ENCODE measurements around the gene FTCDNL1.

The FTCDNL1 gene

GRCh38 chr2:199814101-199814816, 36.7 kb downstream of the FTCDNL1 start:
- no peaks in the 10 kb centered on the region for H3K4me1 ChIP-seq (ENCODE audit: control insufficient read depth, insufficient read depth, low read length, poor library complexity, severe bottlenecking)
- H3K4me3 ChIP-seq (ENCODE audit: extremely low read depth, insufficient read depth, low read length, poor library complexity, severe bottlenecking): no peak overlapping the region
- no peaks in the 10 kb centered on the region for H3K36me3 ChIP-seq (ENCODE audit: control insufficient read depth, insufficient read depth, low read length)
- no peaks in the 10 kb centered on the region for H3K9me3 ChIP-seq (ENCODE audit: control insufficient read depth, low read length)
- 78 to 83% methylated on average over 2 to 3 of the region's 6 CpGs for WGBS, 2 experiments (ENCODE audit: insufficient coverage in 2 of 2)
- H3K27ac ChIP-seq (ENCODE audit: low read depth, low read length, severe bottlenecking): no peak overlapping the region

DNA sequence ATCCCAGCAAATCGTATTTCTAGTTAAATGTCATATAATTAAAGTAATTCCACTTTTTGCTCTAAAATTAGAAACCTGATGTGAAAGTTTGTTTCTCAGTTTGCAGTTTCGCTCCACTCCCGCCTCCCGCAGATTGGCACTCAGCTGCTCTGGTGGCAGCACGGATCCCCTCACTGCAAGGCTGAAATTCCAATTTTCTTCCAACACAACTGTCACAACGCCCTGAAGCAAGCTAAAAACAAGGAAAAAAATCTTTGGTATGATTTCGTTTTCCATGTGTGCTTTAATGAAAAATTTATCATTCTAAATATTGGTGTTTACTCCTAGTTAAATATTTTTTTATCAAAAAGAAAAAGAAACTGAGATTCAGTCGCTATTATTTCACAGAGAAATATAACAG, 38.5 kb downstream of the FTCDNL1 start:
- no peak overlapping the region for H3K4me3 ChIP-seq (ENCODE audit: extremely low read depth, insufficient read depth, low read length, poor library complexity, severe bottlenecking)
- H3K4me1 ChIP-seq (ENCODE audit: control insufficient read depth, insufficient read depth, low read length, poor library complexity, severe bottlenecking): no peaks in the 10 kb centered on the region
- H3K27ac ChIP-seq (ENCODE audit: low read depth, low read length, severe bottlenecking): no peak overlapping the region
- peaks cover 4% of the 10 kb centered on the region for H3K9me3 ChIP-seq (ENCODE audit: control insufficient read depth, low read length)
- WGBS, 2 experiments (ENCODE audit: insufficient coverage in 2 of 2): 74% methylated on average over 4 of the region's 8 CpGs; no CpG with 5 or more reads in 1 of the 2 experiments
- H3K36me3 ChIP-seq (ENCODE audit: control insufficient read depth, insufficient read depth, low read length): no peaks in the 10 kb centered on the region

DNA sequence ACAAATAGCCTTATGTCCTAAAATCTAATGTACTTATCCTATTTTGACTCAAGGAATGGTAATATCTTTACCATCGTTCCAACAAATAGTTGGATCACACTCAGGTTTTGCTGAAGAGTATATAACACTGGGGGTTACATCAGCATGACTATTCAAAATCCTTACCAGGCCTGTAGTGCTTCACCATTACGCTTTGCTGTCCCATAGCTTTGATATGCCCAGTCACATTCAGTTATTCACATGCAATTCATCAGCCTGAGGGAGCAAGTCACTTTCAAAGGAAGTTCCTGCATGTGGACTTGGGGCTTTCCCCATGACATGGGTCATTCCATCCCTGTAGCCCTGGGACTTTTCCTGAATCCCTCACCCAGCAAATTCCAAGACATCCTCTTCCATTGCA, 39.6 kb downstream of the FTCDNL1 start:
- Histone ChIP-seq H3K4me1 (ENCODE audit: control insufficient read depth, insufficient read depth, low read length, poor library complexity, severe bottlenecking) (peaks cover under 1% of the 10 kb centered on the region), H3K4me3 (ENCODE audit: extremely low read depth, insufficient read depth, low read length, poor library complexity, severe bottlenecking) (no peak overlapping the region), H3K27ac (ENCODE audit: low read depth, low read length, severe bottlenecking) (no peak overlapping the region), H3K36me3 (ENCODE audit: control insufficient read depth, insufficient read depth, low read length) (no peaks in the 10 kb centered on the region), H3K9me3 (ENCODE audit: control insufficient read depth, low read length) (peaks cover 4% of the 10 kb centered on the region)
- WGBS, 2 experiments (ENCODE audit: insufficient coverage in 2 of 2): 58 to 73% methylated on average over 2 of the region's 2 CpGs

- no peak overlapping the region for H3K27ac ChIP-seq (ENCODE audit: low read depth, low read length, severe bottlenecking)
- 77 to 97% methylated on average over 3 to 6 of the region's 7 CpGs for WGBS, 2 experiments (ENCODE audit: insufficient coverage in 2 of 2)
- H3K4me1 ChIP-seq (ENCODE audit: control insufficient read depth, insufficient read depth, low read length, poor library complexity, severe bottlenecking): peaks cover 2% of the 10 kb centered on the region
- H3K4me3 ChIP-seq (ENCODE audit: extremely low read depth, insufficient read depth, low read length, poor library complexity, severe bottlenecking): no peak overlapping the region
- H3K36me3 ChIP-seq (ENCODE audit: control insufficient read depth, insufficient read depth, low read length): no peaks in the 10 kb centered on the region
- peaks cover 4% of the 10 kb centered on the region for H3K9me3 ChIP-seq (ENCODE audit: control insufficient read depth, low read length)
Observed at GRCh38 chr2:199810422-199811171, 40.4 kb downstream of the FTCDNL1 start.

DNA sequence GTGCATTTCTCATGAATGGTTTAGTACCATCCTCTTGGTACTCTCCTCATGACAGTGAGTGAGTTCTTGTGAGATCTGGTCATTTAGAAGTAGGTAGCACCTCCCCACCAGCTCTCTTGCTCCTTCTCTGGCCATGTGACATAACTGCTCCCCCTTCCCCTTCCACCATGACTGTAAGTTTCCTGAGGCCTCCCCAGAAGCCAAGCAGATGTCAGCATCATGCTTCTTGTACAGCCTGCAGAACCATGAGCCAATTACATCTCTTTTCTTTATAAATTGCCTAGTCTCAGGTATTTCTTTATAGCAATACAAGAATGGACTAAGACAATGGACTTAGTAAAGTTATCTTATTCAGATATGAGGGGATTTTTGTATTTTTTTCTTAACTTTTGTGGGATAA, 43.0 kb downstream of the FTCDNL1 start:
- Histone ChIP-seq H3K27ac (ENCODE audit: low read depth, low read length, severe bottlenecking) (no peak overlapping the region), H3K36me3 (ENCODE audit: control insufficient read depth, insufficient read depth, low read length) (no peaks in the 10 kb centered on the region), H3K4me3 (ENCODE audit: extremely low read depth, insufficient read depth, low read length, poor library complexity, severe bottlenecking) (no peak overlapping the region), H3K9me3 (ENCODE audit: control insufficient read depth, low read length) (peaks cover 4% of the 10 kb centered on the region), H3K4me1 (ENCODE audit: control insufficient read depth, insufficient read depth, low read length, poor library complexity, severe bottlenecking) (peaks cover 6% of the 10 kb centered on the region)

- Histone ChIP-seq H3K4me1 (ENCODE audit: control insufficient read depth, insufficient read depth, low read length, poor library complexity, severe bottlenecking) (peaks cover 6% of the 10 kb centered on the region), H3K27ac (ENCODE audit: low read depth, low read length, severe bottlenecking) (no peak overlapping the region), H3K36me3 (ENCODE audit: control insufficient read depth, insufficient read depth, low read length) (no peaks in the 10 kb centered on the region), H3K9me3 (ENCODE audit: control insufficient read depth, low read length) (peaks cover 4% of the 10 kb centered on the region), H3K4me3 (ENCODE audit: extremely low read depth, insufficient read depth, low read length, poor library complexity, severe bottlenecking) (no peak overlapping the region)
- 82 to 90% methylated on average over 2 to 5 of the region's 7 CpGs for WGBS, 2 experiments (ENCODE audit: insufficient coverage in 2 of 2)
Observed at GRCh38 chr2:199806179-199806578, 44.8 kb downstream of the FTCDNL1 start.

DNA sequence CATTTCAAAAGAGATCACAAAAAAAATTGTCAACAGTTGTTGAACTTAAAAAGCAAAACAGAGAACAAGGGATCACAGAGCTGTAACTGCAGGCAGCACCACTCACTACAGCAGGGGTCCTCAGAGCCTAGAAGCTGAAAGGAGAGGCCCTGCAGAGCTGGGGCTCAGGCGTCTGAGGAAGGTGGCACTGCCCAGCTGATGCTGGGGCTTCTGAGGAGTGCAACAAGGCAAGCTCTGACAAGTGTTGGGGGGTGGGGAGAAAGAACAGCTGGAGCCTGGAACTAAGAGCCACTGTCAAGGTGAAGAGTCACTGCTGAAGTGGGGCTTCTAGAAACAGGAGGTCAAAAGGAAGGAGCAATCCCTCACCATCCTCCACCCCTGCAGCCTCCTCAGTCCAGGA, 46.2 kb downstream of the FTCDNL1 start:
- Histone ChIP-seq H3K4me1 (ENCODE audit: control insufficient read depth, insufficient read depth, low read length, poor library complexity, severe bottlenecking) (peaks cover 6% of the 10 kb centered on the region), H3K27ac (ENCODE audit: low read depth, low read length, severe bottlenecking) (no peak overlapping the region), H3K9me3 (ENCODE audit: control insufficient read depth, low read length) (peaks cover 4% of the 10 kb centered on the region), H3K36me3 (ENCODE audit: control insufficient read depth, insufficient read depth, low read length) (no peaks in the 10 kb centered on the region), H3K4me3 (ENCODE audit: extremely low read depth, insufficient read depth, low read length, poor library complexity, severe bottlenecking) (no peak overlapping the region)
- WGBS, 2 experiments (ENCODE audit: insufficient coverage in 2 of 2): 20 to 25% methylated on average over 1 of the region's 1 CpG

DNA sequence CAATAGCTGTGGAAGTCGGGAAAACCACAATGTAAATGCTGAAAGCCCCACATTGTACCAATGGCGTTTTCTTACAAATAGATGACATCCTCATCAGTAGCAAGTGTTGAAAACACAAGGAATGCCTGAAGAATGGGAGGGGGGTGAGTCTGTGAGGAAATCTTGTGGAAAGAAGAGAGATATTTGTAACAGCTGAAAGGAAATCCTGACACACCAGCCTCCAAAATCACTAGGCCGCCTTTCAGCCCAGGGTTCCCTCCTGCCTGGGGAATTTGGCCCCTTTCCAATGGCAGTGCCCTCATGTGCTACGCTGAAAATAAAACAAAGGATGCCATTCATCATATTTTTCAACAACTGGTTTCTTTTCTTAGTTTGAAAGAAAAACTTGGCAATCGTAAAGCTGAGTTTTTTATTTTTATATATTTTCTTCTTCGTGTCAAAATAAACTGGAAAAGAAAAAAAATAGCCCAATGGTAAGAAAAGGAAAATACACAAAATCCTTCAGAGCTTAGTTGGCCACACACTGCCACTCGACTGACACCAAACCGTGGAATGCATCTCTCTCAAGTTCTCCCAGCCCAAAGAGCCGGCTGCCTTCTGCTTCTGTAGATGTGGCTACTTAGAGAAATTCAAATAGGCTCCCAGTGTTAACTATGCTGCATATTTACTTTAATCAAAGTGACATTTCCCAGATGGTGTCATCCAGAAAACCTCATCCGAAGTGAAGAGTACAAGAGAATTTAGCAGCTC, 52.0 kb downstream of the FTCDNL1 start:
- Histone ChIP-seq H3K4me3 (ENCODE audit: extremely low read depth, insufficient read depth, low read length, poor library complexity, severe bottlenecking) (no peak overlapping the region), H3K27ac (ENCODE audit: low read depth, low read length, severe bottlenecking) (no peak overlapping the region), H3K9me3 (ENCODE audit: control insufficient read depth, low read length) (no peaks in the 10 kb centered on the region), H3K4me1 (ENCODE audit: control insufficient read depth, insufficient read depth, low read length, poor library complexity, severe bottlenecking) (no peaks in the 10 kb centered on the region), H3K36me3 (ENCODE audit: control insufficient read depth, insufficient read depth, low read length) (no peaks in the 10 kb centered on the region)
- WGBS, 2 experiments (ENCODE audit: insufficient coverage in 2 of 2): 80 to 90% methylated on average over 1 to 3 of the region's 10 CpGs

DNA sequence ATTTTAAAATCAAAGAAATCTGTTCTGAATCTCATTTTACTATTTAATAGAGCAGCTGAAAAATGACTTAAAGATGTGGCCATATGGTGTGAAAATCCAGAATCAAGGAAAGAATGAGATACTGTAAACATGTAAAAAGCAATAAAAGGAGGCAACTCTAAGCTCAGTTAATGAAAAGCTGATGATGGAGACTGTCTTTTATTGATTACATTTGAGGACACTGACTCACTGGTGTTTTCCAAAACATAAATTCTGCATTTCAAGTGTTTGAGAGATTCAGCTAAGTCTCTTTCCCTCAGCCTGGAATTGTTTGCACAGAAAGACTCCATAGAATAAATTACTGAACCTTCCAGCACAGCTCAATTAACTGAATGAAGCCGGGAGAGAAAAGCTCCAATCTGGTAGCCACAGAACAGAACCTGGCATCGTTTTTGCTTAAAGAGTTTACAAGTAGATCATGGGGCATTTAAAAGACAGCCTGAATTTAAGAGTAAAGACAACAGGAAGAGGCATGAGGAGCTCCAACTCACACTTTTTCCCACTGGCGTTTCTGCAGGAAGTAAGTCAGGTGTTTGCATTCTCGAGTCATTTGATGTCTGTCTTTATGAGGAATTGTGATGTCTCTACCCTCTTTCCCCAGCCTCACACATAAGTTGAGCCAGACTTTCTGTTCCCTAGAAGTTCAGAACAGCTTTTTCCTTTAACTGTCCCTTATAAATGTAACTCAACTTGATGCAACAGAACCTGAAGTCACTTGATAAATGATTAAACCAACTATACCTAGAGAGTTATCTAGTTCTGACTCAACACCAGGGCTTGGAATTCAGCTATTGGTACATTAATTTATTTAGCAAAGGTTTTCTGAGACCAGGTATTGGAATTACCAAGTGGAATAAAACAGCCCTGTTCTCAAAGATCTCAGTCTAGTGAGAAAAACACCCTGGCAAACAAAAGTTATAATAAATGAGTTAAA, 53.3 kb downstream of the FTCDNL1 start:
- H3K9me3 ChIP-seq (ENCODE audit: control insufficient read depth, low read length): no peaks in the 10 kb centered on the region
- H3K27ac ChIP-seq (ENCODE audit: low read depth, low read length, severe bottlenecking): no peak overlapping the region
- H3K4me3 ChIP-seq (ENCODE audit: extremely low read depth, insufficient read depth, low read length, poor library complexity, severe bottlenecking): no peak overlapping the region
- 81 to 84% methylated on average over 2 to 3 of the region's 4 CpGs for WGBS, 2 experiments (ENCODE audit: insufficient coverage in 2 of 2)
- no peaks in the 10 kb centered on the region for H3K4me1 ChIP-seq (ENCODE audit: control insufficient read depth, insufficient read depth, low read length, poor library complexity, severe bottlenecking)
- H3K36me3 ChIP-seq (ENCODE audit: control insufficient read depth, insufficient read depth, low read length): no peaks in the 10 kb centered on the region

- 80 to 89% methylated on average over 4 of the region's 4 CpGs for WGBS, 2 experiments (ENCODE audit: insufficient coverage in 2 of 2)
- Histone ChIP-seq H3K9me3 (ENCODE audit: control insufficient read depth, low read length) (no peaks in the 10 kb centered on the region), H3K36me3 (ENCODE audit: control insufficient read depth, insufficient read depth, low read length) (no peaks in the 10 kb centered on the region), H3K4me1 (ENCODE audit: control insufficient read depth, insufficient read depth, low read length, poor library complexity, severe bottlenecking) (no peaks in the 10 kb centered on the region), H3K4me3 (ENCODE audit: extremely low read depth, insufficient read depth, low read length, poor library complexity, severe bottlenecking) (no peak overlapping the region), H3K27ac (ENCODE audit: low read depth, low read length, severe bottlenecking) (no peak overlapping the region)
Observed at GRCh38 chr2:199792381-199792780, 58.6 kb downstream of the FTCDNL1 start.
